ENCODE measurements around the gene BATF3.

The BATF3 gene

GRCh38 chr1:212637902-212638301, 61.7 kb downstream of the BATF3 start:
- WGBS = 84% methylated on average over 5 of the region's 5 CpGs
- no peak overlapping the region for H2BK5ac ChIP-seq (ENCODE audit: low read depth, low read length, poor library complexity, severe bottlenecking)
- peaks cover 10% of the 10 kb centered on the region for H3K4me1 ChIP-seq (ENCODE audit: control insufficient read depth, insufficient read depth, low read depth, low read length)
- no peak overlapping the region for H2AFZ ChIP-seq (ENCODE audit: low read depth, low read length)
- H2BK120ac ChIP-seq (ENCODE audit: low read depth, low read length) = no peak overlapping the region
- H3K9ac ChIP-seq (ENCODE audit: low read length) = peak overlapping the region; percentile 82
- no peak overlapping the region for H4K91ac ChIP-seq (ENCODE audit: low read length)
- H2BK15ac ChIP-seq (ENCODE audit: low read depth, poor library complexity, severe bottlenecking) = no peak overlapping the region
- H3K4ac ChIP-seq (ENCODE audit: low read depth in 1 of 2, low read length in 2 of 2) = no peak overlapping the region
- no peak overlapping the region for H3K27ac ChIP-seq (ENCODE audit: low read length, poor library complexity, severe bottlenecking)
- H3K23ac ChIP-seq (ENCODE audit: low read length in 2 of 2) = no peak overlapping the region
- H3K14ac ChIP-seq (ENCODE audit: low read length in 2 of 2) = no peak overlapping the region
- no peaks in the 10 kb centered on the region for H3K36me3 ChIP-seq (ENCODE audit: control insufficient read depth in 1 of 2, insufficient read depth in 2 of 2, low read depth in 1 of 2, low read length in 2 of 2)
- no peak overlapping the region for H2AK5ac ChIP-seq (ENCODE audit: low read length, severe bottlenecking)
- no peaks in the 10 kb centered on the region for H3K79me1 ChIP-seq (replicated peaks; ENCODE audit: low read length, poor library complexity, severe bottlenecking)
- peak overlapping the region in 1 of 2 experiments; percentile 37 for H2BK12ac ChIP-seq (ENCODE audit: low read length in 2 of 2)
- DNase-seq = peak; percentile 49
- H3K18ac ChIP-seq (ENCODE audit: low read depth in 1 of 2, low read length in 2 of 2) = peak overlapping the region; percentile 28 to 38
- H4K8ac ChIP-seq (ENCODE audit: low read length) = peak overlapping the region; percentile 42
- peaks cover 14% of the 10 kb centered on the region for H3K9me3 ChIP-seq (ENCODE audit: control insufficient read depth, low read length)
- no peak overlapping the region for H3K4me2 ChIP-seq (ENCODE audit: low read length, poor library complexity, severe bottlenecking)
- H3K4me3 ChIP-seq (ENCODE audit: insufficient read depth in 1 of 2, low read depth in 1 of 2, low read length in 2 of 2) = peak overlapping the region in 1 of 2 experiments; percentile 67
- H3K27me3 ChIP-seq (ENCODE audit: control insufficient read depth in 1 of 2, insufficient read depth in 1 of 2, low read length in 2 of 2) = peaks cover 0 to 9% of the 10 kb centered on the region in 2 experiments
